HUES64 (cell line): Measurements from ENCODE around the gene NCF4.

Source experiments
- H3K27ac ChIP-seq: 2 replicates; pipeline ENCODE4 v1.7.0; 2013; ENCODE audit warnings: low read depth, low read length, inconsistent platforms
- H3K27me3 ChIP-seq: 2 replicates; pipeline ENCODE4 v1.6.1; 2013; ENCODE audit warnings: mild to moderate bottlenecking, low read length; ENCODE audit not compliant: insufficient read depth
- H3K36me3 ChIP-seq: 2 replicates; pipeline ENCODE4 v1.6.1; 2013; ENCODE audit warnings: mild to moderate bottlenecking, low read length; ENCODE audit not compliant: insufficient read depth
- H3K4me1 ChIP-seq: 2 replicates; pipeline ENCODE4 v1.6.1; 2013; ENCODE audit warnings: mild to moderate bottlenecking, low read length, moderate library complexity; ENCODE audit not compliant: insufficient read depth
- H3K4me3 ChIP-seq: 2 replicates; pipeline ENCODE4 v1.5.1; 2013; ENCODE audit warnings: mild to moderate bottlenecking, low read length, moderate library complexity
- H3K9ac ChIP-seq: 2 replicates; pipeline ENCODE4 v1.6.1; 2013; ENCODE audit warnings: mild to moderate bottlenecking, low read depth, low read length
- H3K9me3 ChIP-seq: 2 replicates; pipeline ENCODE4 v1.6.1; 2013; ENCODE audit warnings: low read depth, low read length; ENCODE audit not compliant: insufficient read depth
- WGBS: fragments of 150-250, 120-280 bp; methylation state at CpG from one replicate; pipeline ENCODE4 v1.1.7; 2013; ENCODE audit warnings: missing lambda C conversion rate; 5-methylcytosine and 5-hydroxymethylcytosine counted together

NCF4 gene

DNA sequence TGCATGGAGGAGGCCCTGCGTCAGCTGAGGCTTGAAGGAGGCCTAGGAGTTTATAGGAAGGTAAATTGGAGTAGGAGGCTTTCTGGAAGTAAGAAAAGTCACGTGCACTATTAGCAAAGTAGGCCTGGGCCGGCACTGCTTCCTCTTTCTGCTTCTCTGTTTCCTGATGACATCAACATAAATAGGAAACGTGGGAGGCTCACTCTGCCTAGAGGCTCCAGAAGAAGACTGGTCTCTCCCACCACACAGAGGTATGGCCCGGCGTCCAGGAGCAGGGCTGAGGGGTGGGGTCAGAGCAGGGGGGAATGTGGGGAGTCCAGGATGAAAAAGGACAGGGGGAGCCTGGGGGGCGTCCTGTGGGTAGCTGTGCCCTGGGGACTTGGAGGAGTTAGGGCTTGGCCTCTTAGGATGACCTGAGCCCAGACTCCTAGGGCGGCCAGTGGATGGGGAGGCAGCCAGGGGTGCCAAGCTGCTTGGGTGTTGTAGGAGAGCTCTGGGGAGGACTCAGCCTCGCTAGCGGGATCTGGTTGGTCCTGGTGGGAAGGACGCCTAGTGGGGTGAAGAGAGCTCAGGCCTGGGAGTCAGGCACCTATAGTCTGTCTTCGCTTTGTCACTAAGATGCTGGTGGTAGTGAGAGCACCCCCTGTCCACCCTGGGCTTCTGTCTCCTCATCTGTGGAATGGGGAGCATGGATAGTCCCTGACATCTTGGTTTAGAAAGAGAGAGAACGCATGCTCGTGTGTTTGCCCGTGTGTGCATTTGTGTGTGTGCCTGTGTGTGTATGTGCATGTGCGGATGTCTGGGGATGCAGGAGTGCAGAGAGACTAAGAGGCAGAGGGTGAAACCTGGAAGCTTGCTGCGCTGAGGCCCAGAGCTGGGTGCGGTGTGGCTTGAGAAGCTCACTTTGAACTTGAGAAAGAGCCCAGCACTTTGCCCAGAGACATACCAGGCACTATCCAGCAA is 52.9 kb downstream of the NCF4 start, which contains the start of gene CSF2RB:
Gene CSF2RB (plus strand): TSS at position 202 of the 963 bp plus-strand sequence. CDS start 8,580 bp downstream, outside the sequence.
- Histone ChIP-seq H3K4me1 (peaks cover 28% of the 10 kb centered on the region), H3K9me3 (no peaks in the 10 kb centered on the region), H3K9ac (no peak within 1 kb of the TSS), H3K27me3 (peaks cover 57% of the 10 kb centered on the region), H3K27ac (no peak within 1 kb of the TSS), H3K36me3 (no peaks in the 10 kb centered on the region), H3K4me3 (no peak within 1 kb of the TSS)
- WGBS, result 86% methylated on average over 18 of the region's 18 CpGs

- WGBS, result 89% methylated on average over 1 of the region's 1 CpG
- H3K27me3 ChIP-seq, result peaks cover 53% of the 10 kb centered on the region
- H3K4me3 ChIP-seq, result no peak overlapping the region
- no peak overlapping the region for H3K27ac ChIP-seq
- no peak overlapping the region for H3K9ac ChIP-seq
- no peaks in the 10 kb centered on the region for H3K9me3 ChIP-seq
- H3K36me3 ChIP-seq, result no peaks in the 10 kb centered on the region
- H3K4me1 ChIP-seq, result peaks cover 28% of the 10 kb centered on the region
These were observed 53.6 kb downstream of the NCF4 start for GRCh38 chr22:36914390-36914752.

GRCh38 chr22:36916034-36916433 is 55.2 kb downstream of the NCF4 start:
- Histone ChIP-seq H3K36me3 (no peaks in the 10 kb centered on the region), H3K4me1 (peaks cover 20% of the 10 kb centered on the region), H3K9ac (no peak overlapping the region), H3K27me3 (peaks cover 36% of the 10 kb centered on the region), H3K4me3 (no peak overlapping the region), H3K9me3 (no peaks in the 10 kb centered on the region), H3K27ac (no peak overlapping the region)

- H3K9me3 ChIP-seq, result no peaks in the 10 kb centered on the region
- H3K9ac ChIP-seq, result no peak overlapping the region
- H3K27me3 ChIP-seq, result peaks cover 12% of the 10 kb centered on the region
- WGBS, result 81% methylated on average over 3 of the region's 3 CpGs
- no peak overlapping the region for H3K4me3 ChIP-seq
- H3K36me3 ChIP-seq, result no peaks in the 10 kb centered on the region
- no peak overlapping the region for H3K27ac ChIP-seq
- H3K4me1 ChIP-seq, result peaks cover 4% of the 10 kb centered on the region
These were observed 57.9 kb downstream of the NCF4 start for GRCh38 chr22:36918586-36919284.

DNA sequence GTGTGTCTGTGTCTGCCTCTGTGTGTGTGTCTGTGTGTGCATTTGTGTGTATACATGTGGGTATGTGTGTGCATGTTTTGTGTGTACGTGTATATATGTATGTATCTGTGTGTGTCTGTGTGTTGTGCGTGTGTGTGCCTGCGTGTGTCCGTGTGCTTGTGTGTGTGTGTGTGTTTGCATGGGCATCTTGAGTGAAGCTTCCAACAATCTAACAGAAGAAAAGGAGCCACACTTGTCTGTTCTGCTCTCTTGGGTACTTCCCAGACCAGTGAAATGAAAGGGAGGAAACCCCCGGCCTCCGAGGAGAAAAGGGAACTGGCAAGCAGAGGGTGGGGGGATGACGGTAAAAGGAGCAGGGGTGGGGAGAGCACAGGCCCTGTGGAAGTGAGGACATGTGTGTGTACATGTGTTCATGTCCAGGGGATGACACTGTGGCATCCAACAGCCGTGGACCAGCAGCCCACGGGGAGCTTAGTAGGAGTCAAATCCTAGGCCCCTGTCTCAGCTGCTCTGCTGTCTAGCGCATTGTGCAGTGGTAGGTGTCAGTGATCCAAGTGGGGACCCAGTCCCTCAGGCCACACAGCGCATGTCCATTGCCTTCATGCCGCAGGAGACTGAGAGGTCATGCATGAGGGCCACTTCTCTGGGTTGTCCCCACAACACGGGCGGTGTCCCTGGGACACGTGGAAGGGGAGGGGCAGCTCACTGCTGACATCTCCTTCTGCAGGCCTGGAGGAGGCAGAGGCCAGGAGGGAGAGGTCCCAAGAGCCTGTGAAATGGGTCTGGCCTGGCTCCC is 60.7 kb downstream of the NCF4 start:
- WGBS, result 88% methylated on average over 15 of the region's 15 CpGs
- Histone ChIP-seq H3K9ac (no peak overlapping the region), H3K4me1 (peaks cover 4% of the 10 kb centered on the region), H3K36me3 (no peaks in the 10 kb centered on the region), H3K4me3 (no peak overlapping the region), H3K27me3 (no peaks in the 10 kb centered on the region; the same call in 1 of the 2 replicates), H3K27ac (no peak overlapping the region), H3K9me3 (no peaks in the 10 kb centered on the region)

DNA sequence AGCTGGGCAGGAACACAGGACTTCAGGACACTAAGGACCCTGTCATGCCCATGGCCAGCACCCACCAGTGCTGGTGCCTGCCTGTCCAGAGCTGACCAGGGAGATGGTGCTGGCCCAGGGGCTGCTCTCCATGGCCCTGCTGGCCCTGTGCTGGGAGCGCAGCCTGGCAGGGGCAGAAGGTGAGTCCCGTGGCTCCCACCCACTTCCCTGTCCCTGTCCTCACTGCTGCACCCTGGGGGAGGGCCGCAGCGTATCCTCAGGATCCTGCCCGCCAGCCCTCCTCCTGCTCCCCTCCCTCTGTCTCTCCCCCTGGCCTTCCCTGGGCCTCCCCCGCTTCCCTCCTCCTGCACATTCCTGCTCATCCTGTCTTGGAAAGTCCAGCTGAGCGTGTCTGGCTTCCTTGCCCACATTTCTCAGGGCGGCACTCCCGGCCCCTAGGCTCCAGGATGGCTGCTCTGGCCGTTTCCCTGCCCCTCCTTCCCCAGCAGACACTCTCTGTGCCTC is 61.4 kb downstream of the NCF4 start:
- H3K9me3 ChIP-seq, result no peaks in the 10 kb centered on the region
- no peak overlapping the region for H3K9ac ChIP-seq
- H3K4me3 ChIP-seq, result no peak overlapping the region
- H3K27me3 ChIP-seq, result no peaks in the 10 kb centered on the region; the same call in 1 of the 2 replicates
- H3K27ac ChIP-seq, result no peak overlapping the region
- 67% methylated on average over 10 of the region's 10 CpGs for WGBS
- no peaks in the 10 kb centered on the region for H3K36me3 ChIP-seq
- H3K4me1 ChIP-seq, result peaks cover 4% of the 10 kb centered on the region

GRCh38 chr22:36922711-36923110 is 61.9 kb downstream of the NCF4 start:
- Histone ChIP-seq H3K27ac (no peak overlapping the region), H3K9ac (no peak overlapping the region), H3K9me3 (no peaks in the 10 kb centered on the region), H3K36me3 (no peaks in the 10 kb centered on the region), H3K4me1 (peaks cover 4% of the 10 kb centered on the region), H3K27me3 (no peaks in the 10 kb centered on the region; the same call in 1 of the 2 replicates), H3K4me3 (no peak overlapping the region)
- WGBS, result 81% methylated on average over 7 of the region's 7 CpGs

- no peak overlapping the region for H3K27ac ChIP-seq
- no peaks in the 10 kb centered on the region for H3K9me3 ChIP-seq
- no peak overlapping the region for H3K9ac ChIP-seq
- peaks cover 4% of the 10 kb centered on the region for H3K4me1 ChIP-seq
- no peak overlapping the region for H3K4me3 ChIP-seq
- 92% methylated on average over 21 of the region's 21 CpGs for WGBS
- H3K27me3 ChIP-seq, result no peaks in the 10 kb centered on the region; the same call in 1 of the 2 replicates
- no peaks in the 10 kb centered on the region for H3K36me3 ChIP-seq
These were observed 62.5 kb downstream of the NCF4 start for GRCh38 chr22:36923131-36923788.

DNA sequence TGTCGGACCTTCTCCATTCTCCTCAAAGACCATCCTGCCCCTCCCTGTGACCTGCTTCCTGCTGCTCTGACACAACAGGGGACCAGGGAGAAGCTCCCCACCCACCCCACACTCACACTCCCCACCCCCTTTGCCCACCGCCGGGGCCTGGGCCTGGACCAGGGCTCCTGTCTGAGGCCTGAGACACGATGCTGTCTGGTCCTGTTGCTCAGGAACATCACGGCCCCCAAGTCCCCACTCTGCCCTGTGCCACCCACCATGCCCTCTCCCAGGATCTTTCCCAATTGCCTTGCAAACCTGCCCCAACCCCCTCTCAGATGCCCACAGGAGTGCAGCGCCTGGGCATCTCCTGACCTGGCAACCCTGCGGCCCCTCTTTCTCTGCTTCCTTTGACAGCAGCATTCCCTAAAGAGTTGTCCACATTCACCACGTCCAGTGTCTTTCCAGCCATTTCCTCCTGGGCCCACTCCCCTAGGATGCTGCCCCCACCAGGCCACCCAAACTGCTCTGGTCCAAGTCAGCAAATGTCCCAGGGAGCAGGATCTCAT is 63.4 kb downstream of the NCF4 start:
- WGBS, result 93% methylated on average over 7 of the region's 8 CpGs

More for the DNA sequence above, 63.4 kb downstream of the NCF4 start:
- H3K27ac ChIP-seq, result no peak overlapping the region
- no peak overlapping the region for H3K4me3 ChIP-seq
- no peaks in the 10 kb centered on the region for H3K9me3 ChIP-seq
- H3K9ac ChIP-seq, result no peak overlapping the region
- H3K27me3 ChIP-seq, result no peaks in the 10 kb centered on the region
- peaks cover 4% of the 10 kb centered on the region for H3K4me1 ChIP-seq
- H3K36me3 ChIP-seq, result no peaks in the 10 kb centered on the region
